Endothelial cell of umbilical vein (primary cell): Measurements from ENCODE around the gene KCTD19. TPM values are rescaled to one million over a fixed set of nuclear protein-coding genes. Genes with fewer than 3 reads are reported as not detected.

Experiments
- BruUV-seq: library from RNA; stranded (reverse); fragments of 400-500 nt; replicated peaks from 2 replicates; lab custom pipeline; 2021; lab: Mats Ljungman, UMichigan
- CTCF ChIA-PET: fragments of 300-600, 350-600 bp; sonication (Branson Sonifier 250); formaldehyde crosslinking; loops from one replicate; lab custom pipeline; 2021; ENCODE audit warnings: antibody characterized with exemption, inconsistent platforms; lab: Charles Lee
- POLR2A ChIA-PET: fragments of 300-600, 350-600 bp; sonication (Branson Sonifier 250); formaldehyde crosslinking; loops from one replicate; lab custom pipeline; 2021; ENCODE audit warnings: antibody characterized with exemption, inconsistent platforms; lab: Charles Lee
- DNase-seq: peaks from one replicate; pipeline ENCODE4 v3.0.0-alpha.2; 2011; ENCODE audit warnings: low read depth, low spot score
- FAIRE-seq: peaks from 2 replicates; lab custom pipeline; 2011; peaks lifted over from hg19 to GRCh38; lab: Jason Lieb, UNC
- H2AFZ ChIP-seq: 2 replicates; pipeline ENCODE4 v1.6.0; 2012; ENCODE audit warnings: low read depth, low read length, control low read depth, inconsistent platforms
- H3K27ac ChIP-seq: 2 replicates; pipeline ENCODE4 v1.5.1; 2011; ENCODE audit warnings: low read depth, mild to moderate bottlenecking, control low read depth, low read length, moderate library complexity; ENCODE audit not compliant: insufficient read depth
- H3K27me3 ChIP-seq, 2 experiments: 2 replicates each; pipeline versions ENCODE4 v1.6.0 to v1.6.1; 2011; ENCODE audit warnings: low read length in 2 of 2, mixed read lengths in 1 of 2; ENCODE audit not compliant: control insufficient read depth in 2 of 2, insufficient read depth in 2 of 2
- H3K36me3 ChIP-seq, 2 experiments: 2 replicates in 1 of 2; 3 replicates in 1 of 2; pipeline ENCODE4 v1.5.1; 2011; ENCODE audit warnings: low read length in 2 of 2, mild to moderate bottlenecking in 1 of 2, moderate library complexity in 1 of 2; ENCODE audit not compliant: control insufficient read depth in 2 of 2, insufficient read depth in 2 of 2; ENCODE audit errors: extremely low read depth in 1 of 2
- H3K4me1 ChIP-seq: 3 replicates; pipeline ENCODE4 v1.5.1; 2011; ENCODE audit warnings: mild to moderate bottlenecking, low read length; ENCODE audit not compliant: control insufficient read depth, insufficient read depth; ENCODE audit errors: extremely low read depth
- H3K4me2 ChIP-seq: 2 replicates; pipeline ENCODE4 v1.6.1; 2011; ENCODE audit warnings: low read length, control low read depth, mixed read lengths; ENCODE audit not compliant: insufficient read depth
- H3K4me3 ChIP-seq, 3 experiments: fragments of 200-600 bp in 1 of 3; sonication (generic), shearing (Covaris generic) in 1 of 3; replicated peaks in 1 of 3; 2 replicates each; pipeline ENCODE4 v1.5.1; 2011 to 2016; ENCODE audit warnings: control low read depth in 3 of 3, low read length in 3 of 3, mild to moderate bottlenecking in 2 of 3, inconsistent platforms in 1 of 3, low read depth in 1 of 3, moderate library complexity in 1 of 3; ENCODE audit not compliant: insufficient read depth in 1 of 3
- H3K79me2 ChIP-seq: 2 replicates; pipeline ENCODE4 v1.6.0; 2012; ENCODE audit warnings: low read length, inconsistent platforms; ENCODE audit not compliant: control insufficient read depth, insufficient read depth
- H3K9ac ChIP-seq: replicated peaks from 2 replicates; pipeline ENCODE3; 2011; ENCODE audit warnings: low read length, control low read depth; ENCODE audit not compliant: insufficient read depth; ENCODE audit errors: extremely low read depth
- H3K9me1 ChIP-seq: replicated peaks from 3 replicates; pipeline ENCODE4 v1.6.0; 2011; ENCODE audit warnings: mild to moderate bottlenecking, low read length; ENCODE audit not compliant: control insufficient read depth, insufficient read depth; ENCODE audit errors: extremely low read depth
- H3K9me3 ChIP-seq: replicated peaks from 2 replicates; pipeline ENCODE4 v1.5.1; 2012; ENCODE audit warnings: low read length, inconsistent platforms; ENCODE audit not compliant: control insufficient read depth, insufficient read depth
- H4K20me1 ChIP-seq: replicated peaks from 2 replicates; pipeline ENCODE3; 2011; ENCODE audit warnings: mild to moderate bottlenecking, low read length; ENCODE audit not compliant: control insufficient read depth, insufficient read depth; ENCODE audit errors: extremely low read depth
- GATA2 ChIP-seq: IDR thresholded peaks from 2 replicates; pipeline ENCODE4 v1.7.0; 2011; ENCODE audit warnings: low read depth, mild to moderate bottlenecking, moderate library complexity, mixed read lengths, low read length; ENCODE audit not compliant: insufficient read length, insufficient read depth
- MYC ChIP-seq: IDR thresholded peaks from one replicate; pipeline ENCODE4 v1.6.1; 2011; ENCODE audit warnings: mild to moderate bottlenecking, low read depth, low read length
- POLR2A ChIP-seq: IDR thresholded peaks from 2 replicates; pipeline ENCODE4 v1.6.1; 2012; ENCODE audit warnings: low read depth, mild to moderate bottlenecking, control low read depth, low read length
- POLR2AphosphoS5 ChIP-seq: IDR thresholded peaks from 2 replicates; pipeline ENCODE4 v1.6.1; 2012; ENCODE audit warnings: low read depth, mild to moderate bottlenecking, control low read depth, low read length, moderate library complexity; ENCODE audit not compliant: insufficient read depth
- dilution Hi-C: fragments of 300-500 bp; cut with MboI; formaldehyde crosslinking; loops from one replicate; pipeline ENCODE4 v1.15.0; 2019; ENCODE audit warnings: low sequenced_read_pairs; ENCODE audit not compliant: extremely low pct_ligation_motif_present
- intact Hi-C: fragments of 100-400 bp; cut with micrococcal nuclease; formaldehyde crosslinking; loops from one replicate; pipeline ENCODE4 v1.10.0; 2022
- polyA plus RNA-seq, 4 experiments: library from polyadenylated mRNA; depleted of rRNA in 3 of 4; stranded (reverse) in 3 of 4; unstranded in 1 of 4; fragments of >200 nt; gene quantifications; 2 replicates each; pipeline versions ENCODE4 v1.2.1 to v1.2.3, GENCODE V29; 2011 to 2012; ENCODE audit warnings: missing spikeins in 1 of 4
- total RNA-seq: library from RNA; stranded (reverse); gene quantifications from 2 replicates; pipeline ENCODE4 v1.2.3, GENCODE V29; 2021
- TF ChIP-seq, protein P1 (sequence below): IDR thresholded peaks from 2 replicates; pipeline ENCODE4 v1.6.1; 2011; ENCODE audit not compliant: insufficient read depth, insufficient read length
- TF ChIP-seq, protein P2 (sequence below), 2 donors: IDR thresholded peaks; 1 replicate in 1 of 2; 2 replicates in 1 of 2; pipeline ENCODE4 v1.5.1; 2011; ENCODE audit warnings: low read length in 2 of 2, mild to moderate bottlenecking in 2 of 2, moderate library complexity in 2 of 2, control low read depth in 1 of 2, inconsistent platforms in 1 of 2, low read depth in 1 of 2; ENCODE audit not compliant: insufficient read depth in 1 of 2; ENCODE audit errors: extremely low read depth in 1 of 2

KCTD19 gene
- total and polyA plus RNA-seq, 2 donors (not counting 3 experiments of a cell fraction or from before 2014, with no cell fraction given): 0.21 to 0.44 TPM

DNA sequence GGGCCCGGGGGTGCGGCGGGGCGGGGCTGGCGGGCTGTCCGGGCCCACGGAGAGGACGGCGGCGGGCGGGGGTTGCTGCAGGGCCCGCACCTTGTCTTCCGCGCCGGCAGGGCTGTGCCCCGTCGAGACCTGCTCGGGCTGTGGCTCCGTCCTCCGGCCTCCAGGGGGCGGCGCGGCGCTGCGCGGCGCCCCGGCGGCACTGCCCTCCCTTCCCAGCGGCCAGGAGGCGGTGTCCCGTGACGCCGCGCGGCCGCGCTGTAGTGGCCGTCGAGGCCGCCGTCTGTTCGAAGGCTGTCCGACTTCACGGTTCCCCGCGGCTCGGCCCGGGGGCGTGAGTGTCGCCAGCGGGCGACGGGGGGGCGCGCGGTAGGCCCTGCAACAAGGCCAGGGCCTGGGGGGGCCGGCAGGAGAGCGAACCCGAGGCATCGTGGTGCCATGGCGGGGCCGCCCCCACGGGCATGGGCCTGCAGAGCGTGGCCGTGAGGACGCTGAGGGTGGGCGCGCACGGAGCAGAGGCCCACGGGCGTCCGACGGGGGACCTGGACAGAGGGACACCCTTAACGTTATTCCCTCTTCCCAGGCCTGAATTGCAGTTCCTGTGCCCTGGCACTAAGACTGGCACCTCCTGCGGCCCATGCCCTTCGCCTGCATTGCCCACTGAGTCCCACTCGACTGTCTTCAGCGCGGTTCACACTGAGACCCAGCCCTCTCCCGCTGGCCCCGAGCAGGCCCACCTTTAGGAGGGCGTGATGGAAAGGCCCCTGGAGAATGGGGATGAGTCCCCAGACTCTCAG is 47.0 kb downstream of the KCTD19 start, which contains the start of gene PLEKHG4:
PLEKHG4 (plus strand) TSS at position 237 of the 794 bp plus-strand sequence; CDS start at position 750, 513 bp downstream.
- ChIA-PET CTCF (interaction anchor here (1.0 to 3.5 kb wide), 9 partner anchors 10 to 149 kb away, joined by 3 to 35 read pairs (median 6); partner anchors contain the start of gene FHOD1), POLR2A (no interaction called here)
- dilution Hi-C loops: no loop called here
- Histone ChIP-seq H3K27me3 (no peaks in the 10 kb centered on the region), H2AFZ (peak within 1 kb of the TSS; percentile 79), H3K9ac (peak within 1 kb of the TSS; percentile 71), H3K4me3 (peak within 1 kb of the TSS; percentile 16 to 60 (median 51)), H3K4me1 (peaks cover 21% of the 10 kb centered on the region), H3K4me2 (peak within 1 kb of the TSS; percentile 59), H4K20me1 (no peaks in the 10 kb centered on the region), H3K27ac (peak within 1 kb of the TSS; percentile 78), H3K36me3 (peaks cover 0 to 3% of the 10 kb centered on the region in 2 experiments), H3K9me1 (no peaks in the 10 kb centered on the region), H3K9me3 (no peaks in the 10 kb centered on the region), H3K79me2 (peaks cover 9% of the 10 kb centered on the region)
- BruUV-seq: no TSS peak
- intact Hi-C loops: loop anchor here (1.0 to 5.0 kb wide), 5 partner anchors 33 to 188 kb away; partner anchors contain the start of genes TPPP3 and ZDHHC1
- TF ChIP-seq MYC (no peak), POLR2AphosphoS5 (peak; percentile 87), POLR2A (no peak), GATA2 (no peak)
- TF ChIP-seq, protein P1, sequence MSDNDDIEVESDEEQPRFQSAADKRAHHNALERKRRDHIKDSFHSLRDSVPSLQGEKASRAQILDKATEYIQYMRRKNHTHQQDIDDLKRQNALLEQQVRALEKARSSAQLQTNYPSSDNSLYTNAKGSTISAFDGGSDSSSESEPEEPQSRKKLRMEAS: peak; percentile 70
- TF ChIP-seq, protein P2, sequence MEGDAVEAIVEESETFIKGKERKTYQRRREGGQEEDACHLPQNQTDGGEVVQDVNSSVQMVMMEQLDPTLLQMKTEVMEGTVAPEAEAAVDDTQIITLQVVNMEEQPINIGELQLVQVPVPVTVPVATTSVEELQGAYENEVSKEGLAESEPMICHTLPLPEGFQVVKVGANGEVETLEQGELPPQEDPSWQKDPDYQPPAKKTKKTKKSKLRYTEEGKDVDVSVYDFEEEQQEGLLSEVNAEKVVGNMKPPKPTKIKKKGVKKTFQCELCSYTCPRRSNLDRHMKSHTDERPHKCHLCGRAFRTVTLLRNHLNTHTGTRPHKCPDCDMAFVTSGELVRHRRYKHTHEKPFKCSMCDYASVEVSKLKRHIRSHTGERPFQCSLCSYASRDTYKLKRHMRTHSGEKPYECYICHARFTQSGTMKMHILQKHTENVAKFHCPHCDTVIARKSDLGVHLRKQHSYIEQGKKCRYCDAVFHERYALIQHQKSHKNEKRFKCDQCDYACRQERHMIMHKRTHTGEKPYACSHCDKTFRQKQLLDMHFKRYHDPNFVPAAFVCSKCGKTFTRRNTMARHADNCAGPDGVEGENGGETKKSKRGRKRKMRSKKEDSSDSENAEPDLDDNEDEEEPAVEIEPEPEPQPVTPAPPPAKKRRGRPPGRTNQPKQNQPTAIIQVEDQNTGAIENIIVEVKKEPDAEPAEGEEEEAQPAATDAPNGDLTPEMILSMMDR (IDR thresholded peaks at IDR 0.05; ENCODE audit: extremely low read depth in 1 of 2, insufficient read depth in 1 of 2, low read depth in 1 of 2, low read length in 2 of 2): peak; percentile 73
- FAIRE-seq (peak; percentile 60), DNase-seq (peak; percentile 71)
